ENCODE results near the gene PPP3R1.

The PPP3R1 gene

GRCh38 chr2:68190991-68191731 lies 61.2 kb downstream of the PPP3R1 start:
- Histone ChIP-seq H3K27ac (ENCODE audit: low read length, poor library complexity, severe bottlenecking) (no peak overlapping the region), H4K8ac (ENCODE audit: low read length) (no peak overlapping the region)
- DNase-seq, result peak; percentile 83

GRCh38 chr2:68189991-68190784 lies 62.1 kb downstream of the PPP3R1 start:
- peak overlapping the region; percentile 36 for H3K9ac ChIP-seq (ENCODE audit: low read length)
- H3K27me3 ChIP-seq (ENCODE audit: control insufficient read depth in 1 of 2, insufficient read depth in 1 of 2, low read length in 2 of 2), result no peaks in the 10 kb centered on the region
- no peaks in the 10 kb centered on the region for H3K9me3 ChIP-seq (ENCODE audit: control insufficient read depth, low read length)
- H3K4ac ChIP-seq (ENCODE audit: low read depth in 1 of 2, low read length in 2 of 2), result no peak overlapping the region
- H2BK5ac ChIP-seq (ENCODE audit: low read depth, low read length, poor library complexity, severe bottlenecking), result no peak overlapping the region
- H3K14ac ChIP-seq (ENCODE audit: low read length in 2 of 2), result no peak overlapping the region
- H2AFZ ChIP-seq (ENCODE audit: low read depth, low read length), result no peak overlapping the region
- no peak overlapping the region for H3K4me2 ChIP-seq (ENCODE audit: low read length, poor library complexity, severe bottlenecking)
- no peak overlapping the region for H4K91ac ChIP-seq (ENCODE audit: low read length)
- DNase-seq, result no peak
- peaks cover 0 to 16% of the 10 kb centered on the region in 2 experiments for H3K36me3 ChIP-seq (ENCODE audit: control insufficient read depth in 1 of 2, insufficient read depth in 2 of 2, low read depth in 1 of 2, low read length in 2 of 2)
- H3K79me1 ChIP-seq (replicated peaks; ENCODE audit: low read length, poor library complexity, severe bottlenecking), result peaks cover 2% of the 10 kb centered on the region
- no peak overlapping the region for H4K8ac ChIP-seq (ENCODE audit: low read length)
- H2BK12ac ChIP-seq (ENCODE audit: low read length in 2 of 2), result no peak overlapping the region
- no peaks in the 10 kb centered on the region for H3K4me1 ChIP-seq (ENCODE audit: control insufficient read depth, insufficient read depth, low read depth, low read length)
- H3K18ac ChIP-seq (ENCODE audit: low read depth in 1 of 2, low read length in 2 of 2), result no peak overlapping the region
- H3K4me3 ChIP-seq (ENCODE audit: insufficient read depth in 1 of 2, low read depth in 1 of 2, low read length in 2 of 2), result no peak overlapping the region
- H3K27ac ChIP-seq (ENCODE audit: low read length, poor library complexity, severe bottlenecking), result no peak overlapping the region
- no peak overlapping the region for H2AK5ac ChIP-seq (ENCODE audit: low read length, severe bottlenecking)
- no peak overlapping the region for H3K23ac ChIP-seq (ENCODE audit: low read length in 2 of 2)
- 84% methylated on average over 11 of the region's 15 CpGs for WGBS
- H2BK120ac ChIP-seq (ENCODE audit: low read depth, low read length), result no peak overlapping the region
- H2BK15ac ChIP-seq (ENCODE audit: low read depth, poor library complexity, severe bottlenecking), result no peak overlapping the region

More at GRCh38 chr2:68190991-68191731, 61.2 kb downstream of the PPP3R1 start:
- no peak overlapping the region for H2AK5ac ChIP-seq (ENCODE audit: low read length, severe bottlenecking)
- H2AFZ ChIP-seq (ENCODE audit: low read depth, low read length), result no peak overlapping the region
- no peak overlapping the region for H3K4me2 ChIP-seq (ENCODE audit: low read length, poor library complexity, severe bottlenecking)
- peaks cover 0 to 8% of the 10 kb centered on the region in 2 experiments for H3K36me3 ChIP-seq (ENCODE audit: control insufficient read depth in 1 of 2, insufficient read depth in 2 of 2, low read depth in 1 of 2, low read length in 2 of 2)
- H4K91ac ChIP-seq (ENCODE audit: low read length), result no peak overlapping the region
- no peak overlapping the region for H3K4me3 ChIP-seq (ENCODE audit: insufficient read depth in 1 of 2, low read depth in 1 of 2, low read length in 2 of 2)
- no peaks in the 10 kb centered on the region for H3K9me3 ChIP-seq (ENCODE audit: control insufficient read depth, low read length)
- H3K18ac ChIP-seq (ENCODE audit: low read depth in 1 of 2, low read length in 2 of 2), result no peak overlapping the region
- no peaks in the 10 kb centered on the region for H3K27me3 ChIP-seq (ENCODE audit: control insufficient read depth in 1 of 2, insufficient read depth in 1 of 2, low read length in 2 of 2)
- H3K4ac ChIP-seq (ENCODE audit: low read depth in 1 of 2, low read length in 2 of 2), result no peak overlapping the region
- no peak overlapping the region for H2BK5ac ChIP-seq (ENCODE audit: low read depth, low read length, poor library complexity, severe bottlenecking)
- no peak overlapping the region for H2BK15ac ChIP-seq (ENCODE audit: low read depth, poor library complexity, severe bottlenecking)
- H3K79me1 ChIP-seq (replicated peaks; ENCODE audit: low read length, poor library complexity, severe bottlenecking), result no peaks in the 10 kb centered on the region
- H3K14ac ChIP-seq (ENCODE audit: low read length in 2 of 2), result no peak overlapping the region
- no peak overlapping the region for H3K23ac ChIP-seq (ENCODE audit: low read length in 2 of 2)
- H2BK120ac ChIP-seq (ENCODE audit: low read depth, low read length), result no peak overlapping the region
- no peak overlapping the region for H2BK12ac ChIP-seq (ENCODE audit: low read length in 2 of 2)
- H3K4me1 ChIP-seq (ENCODE audit: control insufficient read depth, insufficient read depth, low read depth, low read length), result no peaks in the 10 kb centered on the region
- peak overlapping the region; percentile 36 for H3K9ac ChIP-seq (ENCODE audit: low read length)
- 68% methylated on average over 3 of the region's 3 CpGs for WGBS

DNA sequence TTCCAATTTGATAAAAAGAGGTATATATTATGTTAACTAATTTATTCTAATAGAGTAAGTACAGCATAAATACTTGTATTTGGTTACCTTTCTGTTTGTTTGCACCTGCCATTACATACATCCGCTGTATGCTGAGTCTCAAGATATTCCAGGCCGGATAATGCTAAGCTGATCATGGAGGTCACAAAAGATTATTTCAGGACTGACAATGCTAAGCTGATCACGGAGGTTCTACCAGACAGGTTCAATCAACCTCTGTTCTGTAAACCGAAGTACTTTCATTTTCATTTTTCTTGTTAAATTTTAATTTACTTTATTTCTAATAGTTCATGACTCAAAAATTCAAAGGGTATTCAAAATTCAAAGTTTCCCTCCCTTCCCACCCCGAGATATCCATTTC lies 63.5 kb downstream of the PPP3R1 start:
- no peak overlapping the region for H2BK5ac ChIP-seq (ENCODE audit: low read depth, low read length, poor library complexity, severe bottlenecking)
- H2BK120ac ChIP-seq (ENCODE audit: low read depth, low read length), result no peak overlapping the region
- H2AK5ac ChIP-seq (ENCODE audit: low read length, severe bottlenecking), result no peak overlapping the region
- H4K91ac ChIP-seq (ENCODE audit: low read length), result no peak overlapping the region
- H3K9me3 ChIP-seq (ENCODE audit: control insufficient read depth, low read length), result no peaks in the 10 kb centered on the region
- H3K4me3 ChIP-seq (ENCODE audit: insufficient read depth in 1 of 2, low read depth in 1 of 2, low read length in 2 of 2), result no peak overlapping the region
- no peak overlapping the region for H2BK12ac ChIP-seq (ENCODE audit: low read length in 2 of 2)
- H2BK15ac ChIP-seq (ENCODE audit: low read depth, poor library complexity, severe bottlenecking), result no peak overlapping the region
- H3K14ac ChIP-seq (ENCODE audit: low read length in 2 of 2), result no peak overlapping the region
- H3K9ac ChIP-seq (ENCODE audit: low read length), result peak overlapping the region; percentile 17
- no peak overlapping the region for H4K8ac ChIP-seq (ENCODE audit: low read length)
- no peak overlapping the region for H2AFZ ChIP-seq (ENCODE audit: low read depth, low read length)
- H3K18ac ChIP-seq (ENCODE audit: low read depth in 1 of 2, low read length in 2 of 2), result no peak overlapping the region
- no peak overlapping the region for H3K23ac ChIP-seq (ENCODE audit: low read length in 2 of 2)
- no peaks in the 10 kb centered on the region for H3K27me3 ChIP-seq (ENCODE audit: control insufficient read depth in 1 of 2, insufficient read depth in 1 of 2, low read length in 2 of 2)
- H3K27ac ChIP-seq (ENCODE audit: low read length, poor library complexity, severe bottlenecking), result no peak overlapping the region
- DNase-seq, result no peak
- 99% methylated on average over 3 of the region's 5 CpGs for WGBS
- H3K79me1 ChIP-seq (replicated peaks; ENCODE audit: low read length, poor library complexity, severe bottlenecking), result peaks cover 6% of the 10 kb centered on the region
- no peaks in the 10 kb centered on the region for H3K4me1 ChIP-seq (ENCODE audit: control insufficient read depth, insufficient read depth, low read depth, low read length)
- no peak overlapping the region for H3K4ac ChIP-seq (ENCODE audit: low read depth in 1 of 2, low read length in 2 of 2)
- H3K4me2 ChIP-seq (ENCODE audit: low read length, poor library complexity, severe bottlenecking), result no peak overlapping the region
- H3K36me3 ChIP-seq (ENCODE audit: control insufficient read depth in 1 of 2, insufficient read depth in 2 of 2, low read depth in 1 of 2, low read length in 2 of 2), result peaks cover 0 to 25% of the 10 kb centered on the region in 2 experiments

DNA sequence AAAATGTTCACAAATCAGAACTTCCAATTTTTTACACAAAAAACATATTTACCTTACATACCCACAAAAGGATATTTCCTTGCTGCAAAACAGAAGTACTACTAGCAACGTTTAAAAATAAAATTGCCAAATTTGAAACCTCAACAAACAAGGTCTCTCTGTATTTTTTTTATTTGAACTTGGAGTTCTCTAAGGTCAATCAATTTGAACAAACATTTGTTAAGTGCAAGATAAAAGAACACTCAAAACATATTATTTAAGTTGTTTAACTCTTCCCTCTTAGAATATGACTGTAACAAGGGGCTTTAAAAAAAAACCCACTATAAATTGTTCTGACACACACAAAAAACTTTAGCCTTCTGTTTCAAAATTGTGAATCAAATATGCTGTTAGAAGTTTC lies 65.0 kb downstream of the PPP3R1 start:
- Histone ChIP-seq H3K9ac (ENCODE audit: low read length) (no peak overlapping the region), H3K14ac (ENCODE audit: low read length in 2 of 2) (no peak overlapping the region), H2BK5ac (ENCODE audit: low read depth, low read length, poor library complexity, severe bottlenecking) (no peak overlapping the region), H3K36me3 (ENCODE audit: control insufficient read depth in 1 of 2, insufficient read depth in 2 of 2, low read depth in 1 of 2, low read length in 2 of 2) (peaks cover 0 to 36% of the 10 kb centered on the region in 2 experiments), H4K8ac (ENCODE audit: low read length) (no peak overlapping the region), H3K4ac (ENCODE audit: low read depth in 1 of 2, low read length in 2 of 2) (no peak overlapping the region), H3K4me2 (ENCODE audit: low read length, poor library complexity, severe bottlenecking) (no peak overlapping the region), H2BK15ac (ENCODE audit: low read depth, poor library complexity, severe bottlenecking) (no peak overlapping the region), H3K27me3 (ENCODE audit: control insufficient read depth in 1 of 2, insufficient read depth in 1 of 2, low read length in 2 of 2) (no peaks in the 10 kb centered on the region), H2AFZ (ENCODE audit: low read depth, low read length) (no peak overlapping the region), H2BK120ac (ENCODE audit: low read depth, low read length) (no peak overlapping the region), H3K4me1 (ENCODE audit: control insufficient read depth, insufficient read depth, low read depth, low read length) (no peaks in the 10 kb centered on the region), H3K27ac (ENCODE audit: low read length, poor library complexity, severe bottlenecking) (no peak overlapping the region), H3K9me3 (ENCODE audit: control insufficient read depth, low read length) (no peaks in the 10 kb centered on the region), H3K4me3 (ENCODE audit: insufficient read depth in 1 of 2, low read depth in 1 of 2, low read length in 2 of 2) (no peak overlapping the region), H3K79me1 (replicated peaks; ENCODE audit: low read length, poor library complexity, severe bottlenecking) (peaks cover 14% of the 10 kb centered on the region), H2AK5ac (ENCODE audit: low read length, severe bottlenecking) (no peak overlapping the region), H3K23ac (ENCODE audit: low read length in 2 of 2) (no peak overlapping the region), H2BK12ac (ENCODE audit: low read length in 2 of 2) (no peak overlapping the region), H3K18ac (ENCODE audit: low read depth in 1 of 2, low read length in 2 of 2) (no peak overlapping the region), H4K91ac (ENCODE audit: low read length) (no peak overlapping the region)
- 86% methylated on average over 1 of the region's 1 CpG for WGBS
- no peak for DNase-seq
